HG02588 (cell line): ENCODE measurements around the gene RBPJ.
"Not testable (repeated sequence)": the region's sequence is repeated elsewhere in the genome, so short reads cannot be mapped to it uniquely, and the experiment has no call there.

Experiments
- ATAC-seq: cut with Tn5 transposase; IDR thresholded peaks from one replicate; pipeline ENCODE4 v1.9.1; 2021; ENCODE audit warnings: mild to moderate bottlenecking, moderate library complexity; ENCODE audit not compliant: unreplicated experiment

The RBPJ gene

GRCh38 chr4:26331380-26331950, 10.7 kb downstream of the RBPJ start:
- no peak for ATAC-seq

- ATAC-seq: no peak
Observed at GRCh38 chr4:26334366-26334765, 13.6 kb downstream of the RBPJ start.

- ATAC-seq: no peak
Observed at GRCh38 chr4:26337612-26338011, 16.8 kb downstream of the RBPJ start.

- ATAC-seq: no peak
Observed at GRCh38 chr4:26342328-26343037, 21.7 kb downstream of the RBPJ start.

GRCh38 chr4:26343038-26343398, 22.2 kb downstream of the RBPJ start:
- no peak for ATAC-seq

- no peak for ATAC-seq
Observed at GRCh38 chr4:26344901-26345564, 24.2 kb downstream of the RBPJ start.

- no peak for ATAC-seq
Observed at GRCh38 chr4:26345565-26345938, 24.7 kb downstream of the RBPJ start.

- ATAC-seq: no peak
Observed at GRCh38 chr4:26346203-26346620, 25.4 kb downstream of the RBPJ start.

- no peak for ATAC-seq
Observed at GRCh38 chr4:26349496-26349895, 28.7 kb downstream of the RBPJ start.

- ATAC-seq: no peak
Observed at GRCh38 chr4:26351685-26352084, 30.9 kb downstream of the RBPJ start.

GRCh38 chr4:26354491-26354890, 33.7 kb downstream of the RBPJ start:
- ATAC-seq: no peak

GRCh38 chr4:26355392-26356052, 34.7 kb downstream of the RBPJ start:
- no peak for ATAC-seq

- no peak for ATAC-seq
Observed at GRCh38 chr4:26356081-26356501, 35.3 kb downstream of the RBPJ start.

- ATAC-seq: not testable (repeated sequence)
Observed at GRCh38 chr4:26359521-26359920, 38.7 kb downstream of the RBPJ start.

- no peak for ATAC-seq
Observed at GRCh38 chr4:26360273-26360672, 39.5 kb downstream of the RBPJ start.

GRCh38 chr4:26360864-26361263, 40.0 kb downstream of the RBPJ start:
- no peak for ATAC-seq

- ATAC-seq: no peak
Observed at GRCh38 chr4:26361297-26361696, 40.5 kb downstream of the RBPJ start.

GRCh38 chr4:26362745-26363439, 42.1 kb downstream of the RBPJ start:
- no peak for ATAC-seq

GRCh38 chr4:26365537-26366150, 44.8 kb downstream of the RBPJ start:
- ATAC-seq: no peak

- no peak for ATAC-seq
Observed at GRCh38 chr4:26367811-26368210, 47.0 kb downstream of the RBPJ start.

- ATAC-seq: no peak
Observed at GRCh38 chr4:26368685-26369084, 47.9 kb downstream of the RBPJ start.
